PC-9 (cell line): ENCODE measurements around the gene CD109.

Experiments
- EZH2 ChIP-seq: fragments of 200-600 bp; sonication (generic); IDR thresholded peaks from 2 replicates; pipeline ENCODE4 v1.8.0; 2017; ENCODE audit warnings: antibody characterized with exemption, low read depth
- TF ChIP-seq, protein P1 (sequence below): fragments of 200-600 bp; sonication (generic); conservative IDR thresholded peaks from 2 replicates; pipeline ENCODE4 v1.6.1; 2017; ENCODE audit warnings: mixed run types, antibody characterized with exemption, mild to moderate bottlenecking, moderate library complexity

DNA sequence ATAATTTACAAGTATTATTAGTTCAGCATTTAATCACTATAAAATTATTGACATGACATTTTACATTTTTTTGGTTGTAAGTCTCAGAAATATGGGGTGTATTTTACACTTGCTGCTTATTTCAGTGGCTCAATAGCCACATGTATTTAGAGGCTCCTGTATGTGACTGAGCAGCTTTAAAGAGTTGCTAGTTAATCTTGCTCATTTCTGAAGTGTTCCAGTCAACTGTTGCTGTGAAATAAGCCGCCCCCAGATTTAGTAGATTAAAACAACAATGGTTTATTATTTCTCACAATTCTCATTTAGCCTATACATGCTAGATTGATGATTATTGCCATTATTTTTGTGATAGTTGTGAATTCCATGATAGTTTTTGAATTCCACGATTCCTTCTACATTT lies 23.0 kb downstream of the CD109 start:
- TF ChIP-seq, protein P1, sequence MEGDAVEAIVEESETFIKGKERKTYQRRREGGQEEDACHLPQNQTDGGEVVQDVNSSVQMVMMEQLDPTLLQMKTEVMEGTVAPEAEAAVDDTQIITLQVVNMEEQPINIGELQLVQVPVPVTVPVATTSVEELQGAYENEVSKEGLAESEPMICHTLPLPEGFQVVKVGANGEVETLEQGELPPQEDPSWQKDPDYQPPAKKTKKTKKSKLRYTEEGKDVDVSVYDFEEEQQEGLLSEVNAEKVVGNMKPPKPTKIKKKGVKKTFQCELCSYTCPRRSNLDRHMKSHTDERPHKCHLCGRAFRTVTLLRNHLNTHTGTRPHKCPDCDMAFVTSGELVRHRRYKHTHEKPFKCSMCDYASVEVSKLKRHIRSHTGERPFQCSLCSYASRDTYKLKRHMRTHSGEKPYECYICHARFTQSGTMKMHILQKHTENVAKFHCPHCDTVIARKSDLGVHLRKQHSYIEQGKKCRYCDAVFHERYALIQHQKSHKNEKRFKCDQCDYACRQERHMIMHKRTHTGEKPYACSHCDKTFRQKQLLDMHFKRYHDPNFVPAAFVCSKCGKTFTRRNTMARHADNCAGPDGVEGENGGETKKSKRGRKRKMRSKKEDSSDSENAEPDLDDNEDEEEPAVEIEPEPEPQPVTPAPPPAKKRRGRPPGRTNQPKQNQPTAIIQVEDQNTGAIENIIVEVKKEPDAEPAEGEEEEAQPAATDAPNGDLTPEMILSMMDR, result no peak
- no peak for TF ChIP-seq EZH2
